Jurkat, Clone E6-1 (cell line): ENCODE results near the gene BACH1.

Experiments
- DNase-seq: peaks from one replicate; pipeline ENCODE4 v3.0.0-alpha.2; 2011; ENCODE audit warnings: low read depth, low spot score
- H3K4me3 ChIP-seq: 2 replicates; pipeline ENCODE4 v1.5.1; 2011; ENCODE audit warnings: mild to moderate bottlenecking, low read length, control low read depth, moderate library complexity

The BACH1 gene

DNA sequence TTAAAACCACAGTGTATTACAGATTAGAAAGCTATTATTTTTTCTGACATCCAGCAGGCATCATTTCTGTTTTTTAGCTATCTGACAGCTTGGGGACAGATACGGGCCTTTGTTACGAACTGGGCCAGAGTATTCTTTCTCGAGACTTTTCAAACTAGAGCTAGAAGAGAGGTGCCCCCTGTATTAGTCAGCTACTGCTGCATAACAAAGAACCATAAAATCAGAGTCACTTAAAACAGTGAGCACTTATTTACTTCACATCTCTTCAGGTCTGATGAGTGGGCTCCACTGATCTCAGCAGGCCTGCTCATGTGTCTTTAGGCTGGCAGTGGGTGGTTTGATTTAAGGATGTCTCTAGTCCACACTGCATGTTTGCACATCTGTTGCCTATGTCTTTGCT lies 67.8 kb downstream of the BACH1 start:
- no peak for DNase-seq
- H3K4me3 ChIP-seq = no peak overlapping the region

DNA sequence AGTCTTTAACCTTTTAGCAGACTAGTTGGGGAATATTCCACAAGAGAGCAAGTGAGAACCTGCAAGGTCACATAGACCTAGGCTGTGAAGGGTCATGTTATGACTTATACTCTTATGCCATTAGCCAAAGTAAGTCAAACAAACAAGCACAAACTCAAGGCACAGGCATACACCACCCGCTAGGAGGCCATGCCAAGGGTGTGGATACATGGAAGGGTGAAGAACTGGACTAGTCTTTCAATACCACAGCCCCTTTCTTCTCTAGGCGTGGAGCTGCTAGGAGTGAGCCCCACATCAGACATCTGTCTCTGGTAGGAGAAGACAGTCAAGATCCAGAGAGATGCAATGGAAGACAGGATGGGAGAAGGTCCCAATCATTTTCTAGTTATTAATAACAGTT lies 68.6 kb downstream of the BACH1 start:
- H3K4me3 ChIP-seq = no peak overlapping the region
- no peak for DNase-seq

DNA sequence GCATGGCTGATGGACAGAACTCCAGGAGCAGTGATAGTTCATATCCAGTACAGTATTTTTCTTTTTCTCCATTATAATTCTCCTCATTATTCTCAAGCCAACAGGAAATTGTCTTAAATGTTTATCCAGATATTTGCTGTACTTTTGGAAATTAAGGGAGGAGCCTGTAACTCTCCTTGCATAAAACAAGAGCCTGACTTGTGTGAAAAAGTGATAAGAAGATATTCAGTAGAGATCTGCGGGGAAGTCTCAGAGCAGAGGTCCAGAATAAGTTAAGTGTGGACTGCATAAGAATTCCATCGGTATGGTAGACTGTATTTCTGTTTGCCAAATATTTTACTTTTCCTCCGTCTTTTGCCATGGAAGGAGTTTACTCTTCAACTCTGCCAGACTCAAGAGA lies 70.2 kb downstream of the BACH1 start:
- no peak overlapping the region for H3K4me3 ChIP-seq
- no peak for DNase-seq

DNA sequence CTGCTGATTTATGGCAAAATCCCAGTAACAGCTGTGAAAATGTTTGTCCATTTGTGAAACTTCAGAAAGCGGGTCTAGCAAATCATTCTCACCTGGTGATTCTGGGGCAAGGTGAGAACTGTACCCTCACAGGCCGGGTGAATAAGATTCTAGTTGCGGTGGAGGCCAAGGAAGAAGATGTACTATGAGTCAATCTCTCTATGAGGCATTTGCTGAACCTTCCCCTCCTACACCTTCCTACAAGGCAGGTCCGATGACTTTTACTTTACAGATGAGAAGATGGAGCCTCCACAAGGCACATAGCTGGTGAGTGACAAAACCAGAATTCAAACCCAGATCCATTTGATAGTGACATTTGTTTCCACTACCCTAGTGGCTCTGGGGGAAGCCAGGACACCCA lies 72.7 kb downstream of the BACH1 start:
- no peak overlapping the region for H3K4me3 ChIP-seq
- no peak for DNase-seq

DNA sequence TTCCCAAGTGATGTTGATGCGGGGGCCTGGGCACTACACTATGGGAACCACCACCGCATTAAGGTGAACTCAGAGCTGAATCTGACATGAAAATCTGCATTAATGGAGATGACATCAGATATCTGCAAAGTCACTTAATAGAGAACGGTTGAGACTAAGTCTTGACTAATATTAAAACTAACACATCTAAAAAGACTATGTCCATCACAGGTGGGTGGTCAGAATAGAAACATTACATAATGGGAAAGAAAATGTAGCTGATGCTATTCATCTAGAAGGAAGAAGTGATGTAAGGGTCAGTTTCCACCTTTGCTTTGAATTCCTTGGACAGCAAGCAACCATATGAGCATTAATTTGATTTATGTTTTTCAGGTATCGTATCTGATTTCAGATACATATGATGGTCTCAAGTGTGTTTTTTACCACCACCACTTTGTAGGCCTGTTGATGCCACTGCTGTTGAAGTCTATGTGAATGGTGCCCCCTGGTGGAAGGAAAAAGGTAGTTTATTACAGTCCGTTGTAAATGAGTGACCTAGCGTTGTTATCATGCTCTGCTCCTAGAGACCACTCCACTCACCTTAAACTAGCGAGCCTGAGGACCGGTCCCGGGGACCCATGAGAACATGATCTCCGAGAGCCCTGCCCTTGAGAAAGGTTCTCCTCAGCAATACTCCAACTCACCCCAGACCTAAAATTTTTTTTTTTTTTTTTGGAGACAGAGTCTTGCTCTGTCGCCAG lies 73.5 kb downstream of the BACH1 start:
- DNase-seq = peak; percentile 73
- no peak overlapping the region for H3K4me3 ChIP-seq

DNA sequence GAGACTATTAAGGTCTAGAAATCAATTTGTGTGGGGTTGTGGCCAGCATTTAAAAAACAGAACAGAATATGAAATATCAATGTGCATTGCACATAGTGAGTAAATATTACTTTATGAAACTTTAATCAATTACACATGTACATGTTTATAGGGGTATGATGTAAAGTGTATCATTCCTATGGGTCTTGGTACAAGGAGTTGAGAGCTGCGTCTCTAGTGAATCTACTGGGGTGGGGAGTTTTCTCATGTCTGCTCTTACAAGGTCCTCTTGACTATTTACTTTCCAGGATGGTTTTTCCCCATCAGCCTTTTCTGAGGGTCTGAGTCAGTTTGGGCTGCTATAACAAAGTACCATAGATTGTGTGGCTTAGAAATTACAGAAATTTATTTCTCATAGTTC lies 75.8 kb downstream of the BACH1 start:
- H3K4me3 ChIP-seq = no peak overlapping the region
- no peak for DNase-seq

DNA sequence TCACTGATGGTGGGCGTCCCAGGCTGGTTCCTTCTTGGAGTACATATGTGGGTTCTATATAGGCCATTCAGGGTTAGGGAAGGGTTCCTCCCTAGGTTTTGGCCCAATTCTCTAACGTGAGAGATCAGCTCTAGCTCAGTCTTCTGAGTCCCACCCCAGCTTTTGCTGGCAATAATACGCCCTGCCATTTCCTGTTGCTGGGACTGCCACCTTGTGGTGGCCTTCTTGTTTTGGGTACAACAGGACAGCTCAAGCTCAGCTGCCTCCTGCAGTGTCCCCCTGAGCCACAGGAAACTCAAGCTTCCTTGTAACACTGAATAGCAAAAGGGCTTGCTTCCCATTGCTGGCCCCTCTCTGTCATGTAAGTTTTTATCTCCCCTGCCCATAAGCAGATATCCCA lies 77.8 kb downstream of the BACH1 start:
- peak; percentile 68 for DNase-seq
- no peak overlapping the region for H3K4me3 ChIP-seq

DNA sequence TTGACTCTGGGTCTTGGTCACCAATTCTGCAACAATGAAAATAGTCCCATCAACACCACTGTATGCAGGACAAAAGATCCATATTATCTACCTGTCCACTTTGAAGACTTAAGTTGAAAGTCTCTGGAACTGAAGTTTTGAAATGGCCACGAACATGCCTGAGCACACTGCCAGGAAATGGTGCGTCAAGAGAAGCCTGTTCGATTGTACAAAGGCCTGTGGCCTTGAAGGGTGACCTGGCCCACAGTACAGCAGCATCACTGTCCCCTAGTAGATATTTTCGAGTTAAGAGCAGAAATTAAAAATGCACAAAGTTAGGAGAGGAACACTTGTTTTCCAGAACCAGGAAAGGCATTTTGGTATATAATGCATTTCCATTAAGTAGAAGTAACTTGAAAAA lies 78.5 kb downstream of the BACH1 start:
- no peak for DNase-seq
- no peak overlapping the region for H3K4me3 ChIP-seq

DNA sequence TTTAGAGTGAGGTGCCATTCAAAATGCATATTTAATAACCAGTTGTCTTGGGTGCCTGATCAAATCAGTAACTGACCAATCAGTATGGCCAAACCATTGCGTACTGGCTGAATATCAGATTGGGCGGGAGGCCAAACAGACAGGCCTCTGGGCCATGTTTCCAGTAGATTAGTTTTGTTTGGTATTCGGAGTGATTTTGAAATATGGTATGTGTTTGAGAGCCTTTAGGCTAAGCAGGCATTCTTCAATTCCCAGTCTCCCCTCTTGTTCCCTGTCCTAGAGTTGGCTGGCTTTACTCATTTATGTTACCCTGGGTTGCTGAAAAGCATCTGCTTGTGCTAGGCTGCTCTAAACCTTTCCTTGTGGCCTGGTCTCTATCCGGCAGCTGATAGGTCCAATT lies 80.1 kb downstream of the BACH1 start:
- H3K4me3 ChIP-seq = no peak overlapping the region
- no peak for DNase-seq

DNA sequence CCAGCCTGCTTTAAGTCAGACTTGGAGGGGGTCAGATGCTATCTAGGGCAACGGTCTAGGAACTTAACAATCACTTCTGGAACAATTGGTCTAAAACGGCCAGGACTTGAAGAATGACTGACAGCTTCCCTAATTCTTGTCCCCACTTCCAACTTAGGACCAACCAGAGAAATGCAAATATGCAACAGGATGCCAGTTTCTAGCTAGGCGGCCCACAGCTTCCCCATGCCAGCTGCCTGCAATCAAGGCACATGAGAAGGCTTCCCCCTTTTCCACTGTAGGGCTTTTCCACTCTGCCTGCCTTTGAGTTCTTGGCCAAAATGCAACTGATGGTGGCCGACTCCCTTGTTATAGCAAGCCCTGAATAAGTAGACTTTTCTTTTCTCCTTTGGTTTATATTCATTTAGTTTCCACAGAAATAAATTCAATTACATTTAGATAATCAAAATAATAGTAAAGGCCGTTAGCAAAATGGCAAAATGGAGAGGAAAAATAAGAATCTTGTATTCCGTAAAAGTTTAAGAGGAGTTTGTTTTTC lies 80.9 kb downstream of the BACH1 start:
- no peak for DNase-seq
- no peak overlapping the region for H3K4me3 ChIP-seq

DNA sequence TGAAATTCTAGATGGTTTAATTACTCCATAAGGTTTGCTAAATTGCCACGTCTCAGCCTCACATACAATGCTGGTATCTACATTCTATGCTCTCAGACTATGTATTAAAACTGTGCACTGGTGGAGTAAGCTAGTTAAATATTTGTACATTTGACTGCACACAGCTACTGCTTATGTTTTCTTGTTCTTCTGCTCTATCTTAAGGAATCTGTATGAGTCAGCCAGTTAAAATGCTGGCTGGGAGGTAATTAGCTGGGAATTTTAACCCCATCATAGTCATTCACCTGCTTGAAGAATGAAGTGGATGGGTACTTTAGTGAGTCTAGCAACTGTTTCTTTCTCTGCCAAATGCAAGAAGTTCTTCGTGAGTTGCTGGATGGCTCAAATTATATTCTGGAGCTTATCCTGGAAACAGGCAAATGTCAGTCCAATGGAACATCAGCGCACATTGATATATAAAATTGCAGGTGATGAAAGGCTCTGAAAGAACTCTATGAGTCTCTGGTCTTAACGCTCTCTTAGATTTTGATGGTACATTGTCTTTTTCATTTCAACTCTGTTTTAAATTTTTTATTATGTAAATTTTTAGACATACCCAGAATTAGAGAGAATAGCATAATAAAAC lies 83.4 kb downstream of the BACH1 start:
- no peak for DNase-seq
- no peak overlapping the region for H3K4me3 ChIP-seq

DNA sequence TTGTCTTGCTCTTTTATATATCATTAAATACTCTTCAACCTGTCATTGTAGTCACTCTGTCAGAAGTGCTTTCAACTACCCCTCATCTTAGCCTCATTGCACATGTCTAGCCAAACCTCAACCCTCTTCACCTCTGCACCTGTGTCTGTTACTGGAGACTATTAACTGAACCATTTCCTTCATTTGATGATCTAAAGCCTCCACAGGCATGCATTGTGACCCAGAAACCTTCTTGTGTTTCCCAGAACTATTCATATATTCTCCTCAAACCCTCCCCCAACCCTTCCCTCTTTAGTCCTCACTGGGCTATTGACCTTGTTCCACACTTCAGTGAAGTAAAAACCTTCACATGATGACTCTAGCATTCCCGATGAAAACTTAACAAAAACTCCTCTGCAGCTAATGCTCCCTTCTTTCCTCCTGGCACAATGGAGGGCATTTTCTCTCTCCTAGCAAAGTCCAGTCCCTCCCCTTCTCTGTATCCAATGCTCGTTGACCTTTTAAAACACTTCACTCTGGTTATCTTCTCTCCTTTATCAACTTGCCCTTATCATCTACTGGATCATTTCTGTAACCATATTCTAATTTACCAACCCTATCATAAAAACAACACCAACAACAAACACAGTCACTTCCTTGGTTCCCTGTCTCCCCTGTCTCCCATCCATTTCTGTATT lies 86.1 kb downstream of the BACH1 start:
- H3K4me3 ChIP-seq = no peak overlapping the region
- peak; percentile 55 for DNase-seq

DNA sequence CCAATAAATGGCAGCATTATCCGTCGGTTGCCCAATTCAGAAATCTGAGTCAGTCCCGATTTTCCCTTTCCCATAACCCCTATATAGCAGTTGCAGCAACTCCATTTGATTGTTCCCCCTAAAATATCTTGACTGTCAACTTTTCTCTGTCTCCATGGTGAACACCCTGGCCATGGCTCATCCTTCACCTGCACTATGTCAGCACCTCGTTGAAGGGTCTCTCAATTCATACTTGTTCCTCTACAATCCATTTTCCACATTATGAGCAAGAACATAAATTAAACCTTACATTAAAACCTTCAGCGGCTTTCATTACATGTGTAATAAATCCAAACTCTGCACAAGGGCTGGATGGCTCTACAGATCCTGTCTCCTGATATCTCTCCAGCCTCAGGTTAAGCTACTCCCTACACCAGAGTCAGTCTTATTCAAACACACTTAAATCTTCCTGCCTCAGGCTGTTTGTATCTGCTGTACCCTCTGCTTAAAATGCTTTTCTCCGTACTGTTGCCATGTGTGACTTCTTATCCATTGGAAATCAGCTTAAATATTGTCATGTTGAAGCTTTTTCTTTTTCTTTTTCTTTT lies 87.3 kb downstream of the BACH1 start:
- no peak overlapping the region for H3K4me3 ChIP-seq
- no peak for DNase-seq

DNA sequence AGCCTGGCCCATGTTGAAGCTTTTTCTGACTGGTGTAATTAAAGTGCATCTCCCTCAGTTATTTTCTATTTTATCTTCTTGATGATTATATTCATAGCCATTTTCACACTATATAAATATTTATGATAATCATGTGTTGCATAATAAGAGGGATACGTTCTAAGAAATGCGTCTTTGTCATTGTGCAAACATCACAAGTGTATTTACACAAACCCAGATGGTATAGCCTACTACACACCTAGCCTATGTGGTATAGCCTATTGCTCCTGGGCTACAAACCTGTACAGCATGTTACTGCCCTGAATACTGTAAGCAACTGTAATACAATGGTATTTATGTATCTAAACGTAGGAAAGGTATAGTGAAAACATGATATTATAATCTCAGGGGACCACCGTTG lies 88.1 kb downstream of the BACH1 start:
- no peak for DNase-seq

DNA sequence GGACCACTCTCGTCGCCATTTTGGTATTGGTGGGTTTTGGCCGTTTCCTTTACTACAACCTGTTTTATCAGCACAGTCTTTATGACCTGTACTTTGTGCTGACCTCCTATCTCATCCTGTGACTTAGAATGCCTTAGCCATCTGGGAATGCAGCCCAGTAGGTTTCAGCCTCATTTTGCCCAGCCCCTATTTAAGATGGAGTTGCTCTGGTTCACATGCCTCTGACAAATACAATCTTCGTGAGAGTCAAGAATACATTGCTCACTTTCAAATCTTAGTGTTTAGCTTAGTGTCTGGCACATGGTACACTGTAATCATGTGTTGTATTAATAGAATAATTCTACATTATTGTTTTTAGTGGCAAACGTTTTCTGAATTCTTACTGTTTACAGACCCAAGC lies 88.9 kb downstream of the BACH1 start:
- H3K4me3 ChIP-seq = no peak overlapping the region
- DNase-seq = no peak

More for the DNA sequence above, 88.1 kb downstream of the BACH1 start:
- no peak overlapping the region for H3K4me3 ChIP-seq

DNA sequence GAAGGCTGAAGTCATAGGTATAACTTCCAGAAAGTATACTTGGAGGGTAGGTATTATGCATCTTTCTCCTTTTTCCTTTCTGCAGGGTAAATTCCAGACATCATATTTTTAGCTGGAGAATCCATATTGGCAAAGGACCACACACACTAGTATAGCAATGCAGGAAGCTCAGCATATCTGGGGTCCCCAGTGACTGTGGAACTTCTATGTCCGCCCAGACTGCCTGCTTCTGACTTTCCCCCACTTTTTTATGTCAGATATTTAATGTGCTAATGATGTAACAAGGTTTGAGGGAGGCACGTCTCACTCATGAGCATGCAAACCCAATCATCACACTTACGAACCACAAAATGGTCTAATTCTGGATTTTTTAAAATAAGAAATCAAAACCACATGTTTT lies 90.4 kb downstream of the BACH1 start:
- no peak overlapping the region for H3K4me3 ChIP-seq
- no peak for DNase-seq

DNA sequence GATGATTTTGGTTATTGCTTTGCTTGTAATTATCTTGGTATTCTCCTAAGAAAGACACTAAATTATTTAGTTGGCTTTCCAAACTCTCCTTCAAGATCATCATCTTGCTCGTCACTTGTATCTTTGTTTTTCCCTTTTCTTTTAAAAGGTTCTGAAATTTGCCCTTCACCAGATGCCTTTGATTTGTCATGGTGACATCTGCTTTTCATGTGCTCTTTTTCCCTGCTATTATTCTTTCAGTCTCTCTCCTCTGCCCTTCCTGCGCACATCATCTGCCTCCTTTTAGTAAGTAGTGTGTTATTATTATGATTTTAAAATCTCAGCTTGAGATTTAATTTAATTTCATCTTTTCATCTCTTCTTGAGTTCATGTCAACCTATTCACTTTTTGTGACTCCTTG lies 92.1 kb downstream of the BACH1 start:
- no peak for DNase-seq
- no peak overlapping the region for H3K4me3 ChIP-seq

DNA sequence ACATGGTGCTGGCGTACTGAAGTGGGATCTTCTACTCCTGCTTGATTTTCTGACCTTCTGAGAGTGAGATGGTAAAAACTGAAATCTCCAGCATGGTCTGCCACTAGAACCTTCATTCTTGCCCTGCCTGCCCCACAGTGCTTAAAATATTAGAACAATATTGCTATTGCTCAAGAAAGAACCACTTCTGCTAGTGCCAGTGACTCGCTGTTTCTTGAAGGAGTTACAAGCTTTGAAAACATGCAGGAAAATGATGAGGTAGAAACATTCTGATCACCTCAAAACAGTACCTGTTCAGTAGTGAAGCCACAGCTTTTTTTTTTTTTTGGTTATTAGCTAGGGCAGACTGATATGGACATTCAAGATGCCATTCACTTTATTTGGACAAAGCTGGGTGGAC lies 95.3 kb downstream of the BACH1 start:
- H3K4me3 ChIP-seq = no peak overlapping the region
- no peak for DNase-seq
